K562 (cell line): ENCODE measurements around the gene ATXN1. TPM values are rescaled to one million over a fixed set of nuclear protein-coding genes. Genes with fewer than 3 reads are reported as not detected.
A peak's percentile ranks its signal among the peaks of the same experiment; 100 is the strongest.
"Not testable (repeated sequence)": the region's sequence is repeated elsewhere in the genome, so short reads cannot be mapped to it uniquely, and the experiment has no call there.

Experiments
- ATF3 ChIP-seq, 2 experiments: fragments of 450-650 bp in 1 of 2; sonication (generic) in 1 of 2; formaldehyde crosslinking in 1 of 2; IDR thresholded peaks in 1 of 2; conservative IDR thresholded peaks in 1 of 2; 2 replicates each; pipeline versions ENCODE4 v1.6.1 to v1.8.1; 2016 to 2023; ENCODE audit warnings: mild to moderate bottlenecking in 2 of 2, moderate library complexity in 2 of 2, inconsistent platforms in 1 of 2, missing genetic modification reagents in 1 of 2
- C11orf30 ChIP-seq: fragments of 450-650 bp; IDR thresholded peaks from 2 replicates; pipeline ENCODE4 v1.6.1; 2016; ENCODE audit warnings: low read depth, mild to moderate bottlenecking
- IRF9 ChIP-seq: fragments of 450-650 bp; IDR thresholded peaks from 2 replicates; pipeline ENCODE4 v1.6.1; 2016; ENCODE audit warnings: missing biosample characterization, missing genetic modification characterization
- JUND ChIP-seq, 2 experiments: IDR thresholded peaks; 2 replicates in 1 of 2; 3 replicates in 1 of 2; pipeline ENCODE4 v1.6.1; 2011; ENCODE audit warnings: borderline replicate concordance in 2 of 2, low read depth in 2 of 2, low read length in 2 of 2, improper control_type of control experiment in 1 of 2, missing biosample characterization in 1 of 2, missing genetic modification characterization in 1 of 2, missing genetic modification reagents in 1 of 2
- ZKSCAN8 ChIP-seq: fragments of 200-800 bp; sonication (Bioruptor generic); IDR thresholded peaks from 2 replicates; pipeline ENCODE4 v1.6.1; 2016; ENCODE audit warnings: missing genetic modification characterization, missing compliant biosample characterization
- ZNF175 ChIP-seq: fragments of 200-800 bp; sonication (Bioruptor generic); IDR thresholded peaks from 2 replicates; pipeline ENCODE4 v1.6.1; 2016; ENCODE audit warnings: low read depth, mild to moderate bottlenecking, missing genetic modification characterization, missing compliant biosample characterization
- ZNF384 ChIP-seq: IDR thresholded peaks from 2 replicates; pipeline ENCODE4 v1.6.1; 2012; ENCODE audit warnings: low read depth, low read length, improper control_type of control experiment
- polyA plus RNA-seq, 8 experiments: library from polyadenylated mRNA; depleted of rRNA in 4 of 8; stranded (reverse) in 5 of 8; unstranded in 3 of 8; fragments of >200 nt; fragmentation: Nextera tagmentation in 2 of 8; fragmentation: Illumina TruSeq in 1 of 8; extraction: Ambion mirVana in 2 of 8; extraction: Trizol in 1 of 8; gene quantifications; 2 replicates each; pipeline versions ENCODE4 v1.2.1 to v1.2.3, GENCODE V29; 2011 to 2014; ENCODE audit warnings: inconsistent platforms in 1 of 8, missing spikeins in 1 of 8
- total RNA-seq, 7 experiments: library from RNA; depleted of rRNA in 6 of 7; stranded (reverse); fragments of >200 nt in 6 of 7; fragmentation: Illumina TruSeq in 2 of 7; extraction: Trizol in 2 of 7; gene quantifications; 2 replicates each; pipeline versions ENCODE4 v1.2.1 to v1.2.3, GENCODE V29; 2011 to 2021; ENCODE audit warnings: low replicate concordance in 1 of 7

ATXN1 gene
- total and polyA plus RNA-seq, 9 of the 15 experiments (the other 6 are each of a cell fraction or from before 2014, with no cell fraction given): under 0.01 to 1.2 (median 0.58) TPM

- peak; percentile 89 for TF ChIP-seq ATF3 (IDR thresholded peaks at IDR 0.05)
- TF ChIP-seq ATF3 (CRISPR knock-in tag; conservative IDR thresholded peaks at IDR 0.05); JUND (tag; IDR thresholded peaks at IDR 0.05; ENCODE audit: borderline replicate concordance, low read depth, low read length): not testable (repeated sequence)
- 0 out of 2 replicates have a peak, but pooled peaks have one; percentile 42 for TF ChIP-seq ZKSCAN8 (CRISPR knock-in tag)
- peak; percentile 60; the same call in 1 of the 2 replicates for TF ChIP-seq ZNF175
- TF ChIP-seq JUND (IDR thresholded peaks at IDR 0.05; ENCODE audit: borderline replicate concordance, low read depth, low read length): peak; percentile 20; the same call in 1 of the 2 replicates
- peak; percentile 33; the same call in 1 of the 2 replicates for TF ChIP-seq C11orf30
- peak; percentile 51; the same call in 1 of the 2 replicates for TF ChIP-seq ZNF384
- TF ChIP-seq IRF9 (tag): peak; percentile 60; the same call in 1 of the 2 replicates
Measured at GRCh38 chr6:16390909-16391450, 370.3 kb downstream of the ATXN1 start (continued).
